B cell (primary cell): ENCODE results near the gene FAM168A.

Source experiments
- CTCF ChIP-seq: fragments of 200-600 bp; IDR thresholded peaks from one replicate; pipeline ENCODE4 v1.8.0; 2022; ENCODE audit warnings: antibody characterized with exemption, mild to moderate bottlenecking
- EZH2 ChIP-seq: IDR thresholded peaks from 2 replicates; pipeline ENCODE4 v1.6.1; 2012; ENCODE audit warnings: borderline replicate concordance, low read depth, mild to moderate bottlenecking, moderate library complexity, low read length; ENCODE audit not compliant: insufficient read depth, poor library complexity, severe bottlenecking

GRCh38 chr11:73518195-73518594 lies 79.7 kb downstream of the FAM168A start:
- TF ChIP-seq CTCF: no peak
- TF ChIP-seq EZH2: no peak
